A204.1 (cell line): ENCODE measurements around the gene TMBIM6.
"Not testable (repeated sequence)": the region's sequence is repeated elsewhere in the genome, so short reads cannot be mapped to it uniquely, and the experiment has no call there.

Experiments used
- FAIRE-seq: peaks from 2 replicates; lab custom pipeline; 2012; peaks lifted over from hg19 to GRCh38; lab: Jason Lieb, UNC

TMBIM6 gene

GRCh38 chr12:49740930-49741881 lies at the start of gene TMBIM6:
Gene TMBIM6 (plus strand): TSS chr12:49741557. CDS start chr12:49752494, 10,937 bp downstream.
- FAIRE-seq, result peak; percentile 99

- FAIRE-seq, result no peak
Measured at GRCh38 chr12:49692851-49693250, 48.5 kb upstream of the TMBIM6 start.

- FAIRE-seq, result no peak
Measured at GRCh38 chr12:49693931-49694444, 47.4 kb upstream of the TMBIM6 start.

- no peak for FAIRE-seq
Measured at GRCh38 chr12:49696723-49697122, 44.6 kb upstream of the TMBIM6 start.

- FAIRE-seq, result no peak
Measured at GRCh38 chr12:49697808-49698207, 43.5 kb upstream of the TMBIM6 start.

- no peak for FAIRE-seq
Measured at GRCh38 chr12:49698619-49699545, 42.5 kb upstream of the TMBIM6 start.

- no peak for FAIRE-seq
Measured at GRCh38 chr12:49702009-49702408, 39.3 kb upstream of the TMBIM6 start.

- no peak for FAIRE-seq
Measured at GRCh38 chr12:49702676-49703215, 38.6 kb upstream of the TMBIM6 start.

- FAIRE-seq, result no peak
Measured at GRCh38 chr12:49703647-49704137, 37.7 kb upstream of the TMBIM6 start.

GRCh38 chr12:49705479-49706134 lies 35.8 kb upstream of the TMBIM6 start:
- FAIRE-seq, result no peak

GRCh38 chr12:49706351-49707127 lies 34.8 kb upstream of the TMBIM6 start:
- no peak for FAIRE-seq

- no peak for FAIRE-seq
Measured at GRCh38 chr12:49707128-49707811, 34.1 kb upstream of the TMBIM6 start, which contains the start of gene FMNL3. Gene FMNL3 (minus strand): TSS chr12:49707405. CDS start chr12:49707180, 225 bp downstream.

- FAIRE-seq, result no peak
Measured at GRCh38 chr12:49707812-49708147, 33.6 kb upstream of the TMBIM6 start.

GRCh38 chr12:49708851-49709250 lies 32.5 kb upstream of the TMBIM6 start:
- FAIRE-seq, result no peak

GRCh38 chr12:49713952-49714351 lies 27.4 kb upstream of the TMBIM6 start:
- FAIRE-seq, result not testable (repeated sequence)

GRCh38 chr12:49716553-49716952 lies 24.8 kb upstream of the TMBIM6 start:
- FAIRE-seq, result no peak

GRCh38 chr12:49717800-49718199 lies 23.6 kb upstream of the TMBIM6 start:
- not testable (repeated sequence) for FAIRE-seq

GRCh38 chr12:49720214-49720613 lies 21.1 kb upstream of the TMBIM6 start:
- FAIRE-seq, result no peak

- not testable (repeated sequence) for FAIRE-seq
Measured at GRCh38 chr12:49721355-49721754, 20.0 kb upstream of the TMBIM6 start.

GRCh38 chr12:49728446-49728845 lies 12.9 kb upstream of the TMBIM6 start:
- no peak for FAIRE-seq
